ENCODE measurements around the gene RAB3B. TPM values are rescaled to one million over a fixed set of nuclear protein-coding genes. Genes with fewer than 3 reads are reported as not detected.
A peak's percentile ranks its signal among the peaks of the same experiment; 100 is the strongest.
"Not testable (repeated sequence)": the region's sequence is repeated elsewhere in the genome, so short reads cannot be mapped to it uniquely, and the experiment has no call there.

RAB3B gene
- total and polyA plus RNA-seq, 2 of the 4 experiments (the other 2 are of a cell fraction): 33.6 to 78.5 TPM

DNA sequence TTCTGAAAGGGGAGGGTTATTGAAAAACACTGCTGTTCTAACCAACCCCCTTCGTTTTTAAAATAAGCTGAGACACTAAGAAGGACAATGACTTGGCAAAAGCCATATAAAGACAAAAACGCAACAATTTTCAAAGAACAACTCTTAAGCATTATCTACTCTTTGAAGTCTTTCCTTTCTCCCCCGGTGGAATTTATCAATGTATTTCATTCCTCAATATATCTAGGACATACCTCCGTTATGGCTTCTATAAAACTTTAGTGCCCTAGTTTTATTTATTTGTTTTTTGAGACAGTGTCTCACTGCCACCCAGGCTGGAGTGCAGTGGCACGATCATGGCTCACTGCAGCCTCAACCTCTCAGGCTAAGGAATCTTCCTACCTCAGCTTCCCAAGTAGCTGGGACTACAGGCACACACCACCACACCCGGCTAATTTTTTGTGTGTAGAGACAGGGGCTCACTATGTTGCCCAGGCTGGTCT, 115.2 kb downstream of the RAB3B start:
- TF ChIP-seq CHD1 (IDR thresholded peaks at IDR 0.05; ENCODE audit: low read depth, low read length) (no peak), SMC3 (IDR thresholded peaks at IDR 0.05; ENCODE audit: low read depth, low read length) (no peak), NFE2L2 (IDR thresholded peaks at IDR 0.05; ENCODE audit: low read depth, low read length) (peak; percentile 52; the same call in 1 of the 2 replicates), FOS (IDR thresholded peaks at IDR 0.05; ENCODE audit: low read depth, low read length) (no peak), MAFK (IDR thresholded peaks at IDR 0.05; ENCODE audit: low read depth, low read length) (no peak)
- in situ Hi-C loops (cut with MboI; ENCODE audit: low sequenced_read_pairs): loop anchor here (25.0 kb wide), 1 partner anchor 412 kb away; no protein-coding TSS in a partner anchor

GRCh38 chr1:51873270-51873669, 117.2 kb downstream of the RAB3B start:
- H3K56ac ChIP-seq (ENCODE audit: extremely low read depth, insufficient read depth, low read length); H3K36me3 ChIP-seq (ENCODE audit: control insufficient read depth, insufficient read depth, low read length); ATAC-seq (ENCODE audit: low read depth); H4K5ac ChIP-seq (ENCODE audit: low read depth, low read length); dilution Hi-C loops (cut with HindIII; ENCODE audit: low sequenced_read_pairs, unreplicated experiment); H2AK5ac ChIP-seq (ENCODE audit: low read depth, low read length); BruUV-seq (replicated peaks); H3K4me3 ChIP-seq (ENCODE audit: insufficient read depth, low read depth, low read length); in situ Hi-C loops (cut with MboI; ENCODE audit: low sequenced_read_pairs); H4K91ac ChIP-seq (ENCODE audit: insufficient read depth, low read depth, low read length); H3K18ac ChIP-seq (ENCODE audit: low read depth, low read length); POLR2A ChIA-PET (ENCODE audit: unreplicated experiment); H3K23ac ChIP-seq (ENCODE audit: low read depth, low read length); H2BK20ac ChIP-seq (ENCODE audit: low read depth, low read length); H3K14ac ChIP-seq (replicated peaks; ENCODE audit: low read depth, low read length); CTCF ChIA-PET; H3K9ac ChIP-seq (ENCODE audit: low read depth, low read length); H3K4ac ChIP-seq (ENCODE audit: low read depth, low read length); DNase-seq; H2BK5ac ChIP-seq (ENCODE audit: low read depth, low read length, poor library complexity, severe bottlenecking); H3K9me3 ChIP-seq (ENCODE audit: control insufficient read depth, insufficient read depth, low read length); H2AK9ac ChIP-seq (replicated peaks; ENCODE audit: low read depth, low read length, poor library complexity); H3K4me1 ChIP-seq (ENCODE audit: control insufficient read depth, insufficient read depth, low read length); H3K4me2 ChIP-seq (ENCODE audit: low read depth, low read length); H2BK120ac ChIP-seq (ENCODE audit: low read depth, low read length); H3K27me3 ChIP-seq (ENCODE audit: control insufficient read depth, insufficient read depth, low read length); H3K27ac ChIP-seq (ENCODE audit: insufficient read depth, low read length); H2BK15ac ChIP-seq (ENCODE audit: low read depth, low read length); H4K8ac ChIP-seq (ENCODE audit: low read depth in 2 of 2, low read length in 2 of 2); H2AFZ ChIP-seq (replicated peaks; ENCODE audit: low read length, poor library complexity): not testable (repeated sequence)
- intact Hi-C loops (cut with micrococcal nuclease): loop anchor here (5.0 kb wide), 1 partner anchor 46 kb away; no protein-coding TSS in a partner anchor
- peaks cover 59% of the 10 kb centered on the region for H4K20me1 ChIP-seq (ENCODE audit: insufficient read depth, low read length)
- 100% methylated on average over 1 of the region's 1 CpG; no CpG with 5 or more reads in 1 of the 2 experiments for WGBS, 2 experiments (ENCODE audit: extremely low coverage in 2 of 2, insufficient read length in 1 of 2)
- H3K9me1 ChIP-seq (ENCODE audit: insufficient read depth, low read length): peaks cover 13% of the 10 kb centered on the region
- peaks cover 15 to 66% of the 10 kb centered on the region in 2 experiments for H3K79me1 ChIP-seq (ENCODE audit: low read depth in 1 of 2, low read length in 2 of 2)

More for the DNA sequence above, 115.2 kb downstream of the RAB3B start:
- Histone ChIP-seq H4K5ac (ENCODE audit: low read depth, low read length) (no peak overlapping the region), H4K91ac (ENCODE audit: insufficient read depth, low read depth, low read length) (no peak overlapping the region), H3K4ac (ENCODE audit: low read depth, low read length) (no peak overlapping the region), H3K4me3 (ENCODE audit: insufficient read depth, low read depth, low read length) (no peak overlapping the region), H3K9me3 (ENCODE audit: control insufficient read depth, insufficient read depth, low read length) (no peaks in the 10 kb centered on the region), H4K8ac (ENCODE audit: low read depth in 2 of 2, low read length in 2 of 2) (no peak overlapping the region), H3K14ac (replicated peaks; ENCODE audit: low read depth, low read length) (no peak overlapping the region), H3K23ac (ENCODE audit: low read depth, low read length) (no peak overlapping the region), H3K9me1 (ENCODE audit: insufficient read depth, low read length) (peaks cover 11% of the 10 kb centered on the region), H3K4me2 (ENCODE audit: low read depth, low read length) (peak overlapping the region; percentile 16; the same call in 1 of the 2 replicates), H3K27ac (ENCODE audit: insufficient read depth, low read length) (no peak overlapping the region), H2AFZ (replicated peaks; ENCODE audit: low read length, poor library complexity) (no peak overlapping the region), H3K9ac (ENCODE audit: low read depth, low read length) (no peak overlapping the region), H2BK20ac (ENCODE audit: low read depth, low read length) (no peak overlapping the region), H2BK15ac (ENCODE audit: low read depth, low read length) (no peak overlapping the region), H3K79me1 (ENCODE audit: low read depth in 1 of 2, low read length in 2 of 2) (peaks cover 2 to 60% of the 10 kb centered on the region in 2 experiments; a peak in 3 of 4 replicates), H2BK5ac (ENCODE audit: low read depth, low read length, poor library complexity, severe bottlenecking) (no peak overlapping the region), H3K27me3 (ENCODE audit: control insufficient read depth, insufficient read depth, low read length) (no peaks in the 10 kb centered on the region), H3K36me3 (ENCODE audit: control insufficient read depth, insufficient read depth, low read length) (peaks cover 5% of the 10 kb centered on the region), H2AK9ac (replicated peaks; ENCODE audit: low read depth, low read length, poor library complexity) (no peak overlapping the region), H2AK5ac (ENCODE audit: low read depth, low read length) (no peak overlapping the region), H3K56ac (ENCODE audit: extremely low read depth, insufficient read depth, low read length) (no peak overlapping the region), H3K18ac (ENCODE audit: low read depth, low read length) (no peak overlapping the region), H2BK120ac (ENCODE audit: low read depth, low read length) (no peak overlapping the region), H4K20me1 (ENCODE audit: insufficient read depth, low read length) (peaks cover 46% of the 10 kb centered on the region), H3K4me1 (ENCODE audit: control insufficient read depth, insufficient read depth, low read length) (peaks cover 5% of the 10 kb centered on the region; the same call in 1 of the 2 replicates)
- no TSS peak for BruUV-seq (replicated peaks)
- no peak for DNase-seq
- dilution Hi-C loops (cut with HindIII; ENCODE audit: low sequenced_read_pairs, unreplicated experiment): no loop called here
- ATAC-seq (ENCODE audit: low read depth): no peak
- intact Hi-C loops (cut with micrococcal nuclease): no loop called here
- ChIA-PET POLR2A (ENCODE audit: unreplicated experiment) (no interaction called here), CTCF (interaction anchor here (0.7 to 1.4 kb wide), 2 partner anchors 22 to 60 kb away, joined by 4 read pairs; no protein-coding TSS in a partner anchor)
- WGBS, 2 experiments (ENCODE audit: extremely low coverage in 2 of 2, insufficient read length in 1 of 2): 100% methylated on average over 1 of the region's 6 CpGs; no CpG with 5 or more reads in 1 of the 2 experiments

Measured in IMR-90 (cell line).